Trophoblast cell (in vitro differentiated cells and primary cell): ENCODE results near the gene GLG1.

ENCODE experiments used
- DNase-seq, 2 donors: peaks; one replicate each; pipeline ENCODE4 v3.0.0-alpha.2; 2016
- H2AFZ ChIP-seq: 2 replicates; pipeline ENCODE4 v1.6.1; 2013; ENCODE audit warnings: low read length, moderate library complexity, mild to moderate bottlenecking; ENCODE audit not compliant: insufficient read depth, poor library complexity
- H2AK5ac ChIP-seq: 2 replicates; pipeline ENCODE4 v1.6.1; 2013; ENCODE audit warnings: mild to moderate bottlenecking, low read length
- H2BK120ac ChIP-seq: 2 replicates; pipeline ENCODE4 v1.6.1; 2013; ENCODE audit warnings: low read length, mild to moderate bottlenecking, moderate library complexity; ENCODE audit not compliant: insufficient read depth, poor library complexity
- H2BK12ac ChIP-seq: 2 replicates; pipeline ENCODE4 v1.6.1; 2013; ENCODE audit warnings: mild to moderate bottlenecking, low read length, moderate library complexity
- H2BK5ac ChIP-seq: 2 replicates; pipeline ENCODE4 v1.6.1; 2013; ENCODE audit warnings: low read length, low read depth, moderate library complexity, mild to moderate bottlenecking; ENCODE audit not compliant: poor library complexity
- H3K14ac ChIP-seq: 2 replicates; pipeline ENCODE4 v1.6.1; 2013; ENCODE audit warnings: mild to moderate bottlenecking, low read length
- H3K18ac ChIP-seq: 2 replicates; pipeline ENCODE4 v1.6.1; 2013; ENCODE audit warnings: mild to moderate bottlenecking, low read length
- H3K23ac ChIP-seq: 2 replicates; pipeline ENCODE4 v1.6.1; 2013; ENCODE audit warnings: low read length
- H3K27ac ChIP-seq: 2 replicates; pipeline ENCODE4 v1.5.1; 2013; ENCODE audit warnings: low read depth, mild to moderate bottlenecking, inconsistent platforms, low read length, moderate library complexity
- H3K27me3 ChIP-seq: 2 replicates; pipeline ENCODE4 v1.6.1; 2013; ENCODE audit warnings: inconsistent platforms, mild to moderate bottlenecking, low read length, moderate library complexity; ENCODE audit not compliant: insufficient read depth
- H3K36me3 ChIP-seq, 2 experiments: 1 replicate in 1 of 2; 2 replicates in 1 of 2; pipeline ENCODE4 v1.6.1; 2013; ENCODE audit warnings: low read length in 2 of 2, mild to moderate bottlenecking in 2 of 2, moderate library complexity in 1 of 2; ENCODE audit not compliant: insufficient read depth in 2 of 2, control insufficient read depth in 1 of 2
- H3K4ac ChIP-seq: 2 replicates; pipeline ENCODE4 v1.6.1; 2013; ENCODE audit warnings: low read depth, mild to moderate bottlenecking, low read length, moderate library complexity
- H3K4me1 ChIP-seq, 2 experiments: 1 replicate in 1 of 2; 2 replicates in 1 of 2; pipeline ENCODE4 v1.6.1; 2013; ENCODE audit warnings: low read length in 2 of 2, mild to moderate bottlenecking in 2 of 2, moderate library complexity in 1 of 2; ENCODE audit not compliant: insufficient read depth in 2 of 2, control insufficient read depth in 1 of 2
- H3K4me2 ChIP-seq: 2 replicates; pipeline ENCODE4 v1.6.1; 2013; ENCODE audit warnings: inconsistent platforms, mild to moderate bottlenecking, low read length, moderate library complexity
- H3K4me3 ChIP-seq: 2 replicates; pipeline ENCODE4 v1.5.1; 2013; ENCODE audit warnings: mild to moderate bottlenecking, low read depth, low read length, inconsistent platforms
- H3K79me1 ChIP-seq: one replicate; pipeline ENCODE4 v1.6.1; 2013; ENCODE audit warnings: low read length
- H3K79me2 ChIP-seq: 2 replicates; pipeline ENCODE4 v1.6.1; 2013; ENCODE audit warnings: low read length, mild to moderate bottlenecking; ENCODE audit not compliant: control insufficient read depth, insufficient read depth, poor library complexity
- H3K9ac ChIP-seq: 2 replicates; pipeline ENCODE4 v1.6.1; 2013; ENCODE audit warnings: mild to moderate bottlenecking, low read length
- H3K9me3 ChIP-seq: 2 replicates; pipeline ENCODE4 v1.6.1; 2013; ENCODE audit warnings: low read depth, mild to moderate bottlenecking, control low read depth, inconsistent platforms, low read length; ENCODE audit not compliant: insufficient read depth
- H4K12ac ChIP-seq: 2 replicates; pipeline ENCODE4 v1.6.1; 2013; ENCODE audit warnings: low read depth, mild to moderate bottlenecking, low read length, moderate library complexity
- H4K8ac ChIP-seq: 2 replicates; pipeline ENCODE4 v1.6.1; 2013; ENCODE audit warnings: low read depth, mild to moderate bottlenecking, low read length, moderate library complexity
- H4K91ac ChIP-seq: one replicate; pipeline ENCODE4 v1.6.1; 2013; ENCODE audit warnings: low read depth, mild to moderate bottlenecking, low read length, moderate library complexity
- WGBS: extraction: QIAGEN DNeasy Blood & Tissue Kit; methylation state at CpG from one replicate; pipeline ENCODE4 v1.1.7; 2013; ENCODE audit warnings: missing lambda C conversion rate; ENCODE audit not compliant: insufficient read length, insufficient coverage; ENCODE audit errors: extremely low coverage; 5-methylcytosine and 5-hydroxymethylcytosine counted together

GLG1 gene

GRCh38 chr16:74592847-74593246 lies 14.1 kb downstream of the GLG1 start:
- H3K79me1 ChIP-seq, result no peaks in the 10 kb centered on the region
- H3K9me3 ChIP-seq, result no peaks in the 10 kb centered on the region
- H3K9ac ChIP-seq, result no peak overlapping the region
- no peak overlapping the region for H3K4me2 ChIP-seq
- H2AFZ ChIP-seq, result no peak overlapping the region
- no peak overlapping the region for H2BK120ac ChIP-seq
- H3K4me3 ChIP-seq, result no peak overlapping the region
- no peaks in the 10 kb centered on the region for H3K79me2 ChIP-seq
- no peak overlapping the region for H4K12ac ChIP-seq
- peaks cover 0 to 3% of the 10 kb centered on the region in 2 experiments for H3K4me1 ChIP-seq
- H3K36me3 ChIP-seq, result peaks cover 0 to 1% of the 10 kb centered on the region in 2 experiments
- no peak overlapping the region for H2AK5ac ChIP-seq
- no peak for DNase-seq
- H3K27me3 ChIP-seq, result no peaks in the 10 kb centered on the region
- H4K91ac ChIP-seq, result no peak overlapping the region
- no peak overlapping the region for H2BK5ac ChIP-seq
- no peak overlapping the region for H3K4ac ChIP-seq
- H2BK12ac ChIP-seq, result no peak overlapping the region
- H3K14ac ChIP-seq, result no peak overlapping the region
- H3K23ac ChIP-seq, result no peak overlapping the region
- H3K18ac ChIP-seq, result no peak overlapping the region
- WGBS, result no CpG with 5 or more reads among the region's 3 CpGs
- H4K8ac ChIP-seq, result no peak overlapping the region
- H3K27ac ChIP-seq, result no peak overlapping the region

GRCh38 chr16:74591876-74592650 lies 14.9 kb downstream of the GLG1 start:
- Histone ChIP-seq H2AK5ac (no peak overlapping the region), H3K9me3 (no peaks in the 10 kb centered on the region), H4K8ac (no peak overlapping the region), H3K23ac (no peak overlapping the region), H3K4ac (peak overlapping the region; percentile 10), H3K27ac (no peak overlapping the region), H4K91ac (no peak overlapping the region), H4K12ac (no peak overlapping the region), H3K18ac (no peak overlapping the region), H3K79me1 (no peaks in the 10 kb centered on the region), H3K4me1 (peaks cover 0 to 3% of the 10 kb centered on the region in 2 experiments), H3K4me2 (no peak overlapping the region), H3K79me2 (no peaks in the 10 kb centered on the region), H3K4me3 (no peak overlapping the region), H3K27me3 (no peaks in the 10 kb centered on the region), H3K36me3 (no peaks in the 10 kb centered on the region), H2AFZ (no peak overlapping the region), H3K14ac (no peak overlapping the region), H3K9ac (no peak overlapping the region), H2BK12ac (no peak overlapping the region), H2BK120ac (no peak overlapping the region), H2BK5ac (no peak overlapping the region)
- no peak for DNase-seq
- WGBS, result no CpG with 5 or more reads among the region's 9 CpGs

GRCh38 chr16:74586948-74587347 lies 20.0 kb downstream of the GLG1 start:
- H4K91ac ChIP-seq, result no peak overlapping the region
- H3K4ac ChIP-seq, result no peak overlapping the region
- no peak overlapping the region for H4K8ac ChIP-seq
- no peak overlapping the region for H3K4me2 ChIP-seq
- H3K27me3 ChIP-seq, result no peaks in the 10 kb centered on the region
- H3K4me3 ChIP-seq, result no peak overlapping the region
- no peaks in the 10 kb centered on the region for H3K79me2 ChIP-seq
- peak overlapping the region; percentile 59 for H3K18ac ChIP-seq
- no peaks in the 10 kb centered on the region for H3K4me1 ChIP-seq
- no CpG with 5 or more reads among the region's 6 CpGs for WGBS
- no peak overlapping the region for H2BK12ac ChIP-seq
- no peak overlapping the region for H3K23ac ChIP-seq
- no peak overlapping the region for H4K12ac ChIP-seq
- no peaks in the 10 kb centered on the region for H3K9me3 ChIP-seq
- no peak overlapping the region for H2AFZ ChIP-seq
- H3K9ac ChIP-seq, result no peak overlapping the region
- H2AK5ac ChIP-seq, result no peak overlapping the region
- no peak overlapping the region for H2BK5ac ChIP-seq
- no peak overlapping the region for H3K27ac ChIP-seq
- no peaks in the 10 kb centered on the region for H3K36me3 ChIP-seq
- H3K14ac ChIP-seq, result no peak overlapping the region
- no peak for DNase-seq
- H3K79me1 ChIP-seq, result no peaks in the 10 kb centered on the region
- H2BK120ac ChIP-seq, result no peak overlapping the region

GRCh38 chr16:74585846-74586443 lies 21.0 kb downstream of the GLG1 start:
- Histone ChIP-seq H3K9ac (no peak overlapping the region), H2BK120ac (no peak overlapping the region), H3K27me3 (no peaks in the 10 kb centered on the region), H3K79me2 (peaks cover 1% of the 10 kb centered on the region), H2AK5ac (no peak overlapping the region), H4K8ac (no peak overlapping the region), H3K18ac (no peak overlapping the region), H3K4me2 (no peak overlapping the region), H3K27ac (no peak overlapping the region), H2BK5ac (no peak overlapping the region), H2BK12ac (no peak overlapping the region), H3K79me1 (no peaks in the 10 kb centered on the region), H3K9me3 (no peaks in the 10 kb centered on the region), H4K12ac (no peak overlapping the region), H3K4me1 (no peaks in the 10 kb centered on the region), H3K36me3 (no peaks in the 10 kb centered on the region), H2AFZ (no peak overlapping the region), H3K23ac (no peak overlapping the region), H4K91ac (no peak overlapping the region), H3K14ac (no peak overlapping the region), H3K4me3 (no peak overlapping the region), H3K4ac (no peak overlapping the region)
- DNase-seq, result no peak
- no CpG with 5 or more reads among the region's 6 CpGs for WGBS
